ENCODE results near the gene LYZ. TPM values are rescaled to one million over a fixed set of nuclear protein-coding genes. Genes with fewer than 3 reads are reported as not detected.
A peak's percentile ranks its signal among the peaks of the same experiment; 100 is the strongest.
"Not testable (repeated sequence)": the region's sequence is repeated elsewhere in the genome, so short reads cannot be mapped to it uniquely, and the experiment has no call there.

LYZ gene
- 8.8 and 11.1 TPM in 2 replicates for total RNA-seq
- long read RNA-seq, transcript LYZ-201 (4 exons, 1,530 nt) = major isoform, 25 of 25 reads
- long read RNA-seq, partial matches to known transcripts = 0 of 25 reads
- long read RNA-seq, other reads (novel, unspliced or antisense) = 0 of 25 reads

DNA sequence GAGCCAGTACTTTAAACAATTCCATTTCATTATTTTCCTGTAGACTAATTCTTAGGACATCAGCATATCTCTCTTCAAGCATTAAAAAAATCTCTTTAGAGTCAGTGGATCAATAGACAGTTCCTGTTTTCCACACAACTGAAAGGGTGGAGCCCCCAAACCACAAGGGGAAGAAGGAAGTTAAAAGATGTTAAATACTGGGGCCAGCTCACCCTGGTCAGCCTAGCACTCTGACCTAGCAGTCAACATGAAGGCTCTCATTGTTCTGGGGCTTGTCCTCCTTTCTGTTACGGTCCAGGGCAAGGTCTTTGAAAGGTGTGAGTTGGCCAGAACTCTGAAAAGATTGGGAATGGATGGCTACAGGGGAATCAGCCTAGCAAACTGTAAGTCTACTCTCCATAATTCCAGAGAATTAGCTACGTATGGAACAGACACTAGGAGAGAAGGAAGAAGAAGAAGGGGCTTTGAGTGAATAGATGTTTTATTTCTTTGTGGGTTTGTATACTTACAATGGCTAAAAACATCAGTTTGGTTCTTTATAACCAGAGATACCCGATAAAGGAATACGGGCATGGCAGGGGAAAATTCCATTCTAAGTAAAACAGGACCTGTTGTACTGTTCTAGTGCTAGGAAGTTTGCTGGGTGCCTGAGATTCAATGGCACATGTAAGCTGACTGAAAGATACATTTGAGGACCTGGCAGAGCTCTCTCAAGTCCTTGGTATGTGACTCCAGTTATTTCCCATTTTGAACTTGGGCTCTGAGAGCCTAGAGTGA is at the start of gene LYZ:
TSS of gene LYZ (plus strand) at position 220 of the 777 bp plus-strand sequence. CDS start at position 248, 28 bp downstream.
- Mint-ChIP-seq H3K27ac (peak within 1 kb of the TSS; percentile 75), H3K4me3 (ENCODE audit: low read depth) (peak within 1 kb of the TSS; percentile 47), H3K9me3 (ENCODE audit: low read depth) (no peaks in the 10 kb centered on the region), H3K27me3 (no peaks in the 10 kb centered on the region), H3K36me3 (ENCODE audit: insufficient read depth) (no peaks in the 10 kb centered on the region), H3K4me1 (ENCODE audit: low read depth) (peaks cover 34% of the 10 kb centered on the region)
- DNase-seq (ENCODE audit: low spot score, unreplicated experiment) = no peak
- no peak for TF ChIP-seq CTCF (IDR thresholded peaks at IDR 0.05; ENCODE audit: unreplicated experiment)

DNA sequence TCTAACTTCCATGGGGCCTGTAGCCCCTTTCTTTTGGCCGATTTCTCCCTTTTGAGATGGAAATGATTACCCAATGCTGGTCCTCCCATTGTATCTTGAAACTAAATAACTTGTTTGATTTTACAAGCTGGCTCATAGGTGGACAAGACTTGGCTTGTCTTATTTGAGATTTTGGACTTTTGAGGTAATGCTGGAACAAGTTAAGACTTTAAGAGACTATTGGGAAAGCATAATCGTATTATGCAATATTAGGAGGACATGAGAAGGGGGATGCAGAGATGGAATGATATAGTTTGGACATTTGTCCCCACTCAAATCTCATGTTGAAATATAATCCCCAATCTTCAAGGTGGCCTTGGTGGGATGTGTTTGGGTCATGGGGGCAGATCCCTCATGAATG is 49.2 kb upstream of the LYZ start:
- peaks cover 2% of the 10 kb centered on the region for H3K36me3 Mint-ChIP-seq (ENCODE audit: insufficient read depth)
- no peak for TF ChIP-seq CTCF (IDR thresholded peaks at IDR 0.05; ENCODE audit: unreplicated experiment)
- no peak for DNase-seq (ENCODE audit: low spot score, unreplicated experiment)
- no peaks in the 10 kb centered on the region for H3K4me1 Mint-ChIP-seq (ENCODE audit: low read depth)
- no peak overlapping the region for H3K27ac Mint-ChIP-seq
- H3K4me3 Mint-ChIP-seq (ENCODE audit: low read depth) = no peak overlapping the region
- peaks cover 8% of the 10 kb centered on the region for H3K9me3 Mint-ChIP-seq (ENCODE audit: low read depth)
- no peaks in the 10 kb centered on the region for H3K27me3 Mint-ChIP-seq

GRCh38 chr12:69304284-69304683 is 43.9 kb upstream of the LYZ start:
- Mint-ChIP-seq H3K27ac (no peak overlapping the region), H3K27me3 (no peaks in the 10 kb centered on the region)
- TF ChIP-seq CTCF (IDR thresholded peaks at IDR 0.05; ENCODE audit: unreplicated experiment) = no peak

DNA sequence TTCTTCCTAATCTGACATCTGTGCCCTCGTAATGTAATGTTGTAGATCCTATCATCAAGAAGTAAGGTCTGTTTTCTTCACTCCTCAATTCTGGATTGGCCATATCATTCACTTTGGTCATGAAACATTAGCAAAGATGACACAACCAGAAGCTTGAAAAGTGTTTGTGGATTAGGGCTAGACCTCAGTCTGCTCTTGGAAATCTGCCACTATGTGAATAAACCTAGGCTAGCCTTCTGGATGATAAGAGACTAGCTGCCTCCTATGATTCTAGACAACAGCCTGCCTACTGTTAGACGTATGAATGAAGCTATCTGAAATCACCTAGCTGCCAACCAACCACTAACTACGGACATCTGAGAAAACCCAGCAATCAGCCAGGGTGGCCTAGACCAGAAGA is 38.7 kb upstream of the LYZ start:
- H3K27me3 Mint-ChIP-seq = no peaks in the 10 kb centered on the region

More at GRCh38 chr12:69304284-69304683, 43.9 kb upstream of the LYZ start:
- H3K4me1 Mint-ChIP-seq (ENCODE audit: low read depth) = no peaks in the 10 kb centered on the region
- DNase-seq (ENCODE audit: low spot score, unreplicated experiment) = no peak
- H3K9me3 Mint-ChIP-seq (ENCODE audit: low read depth) = peaks cover 24% of the 10 kb centered on the region
- no peak overlapping the region for H3K4me3 Mint-ChIP-seq (ENCODE audit: low read depth)
- H3K36me3 Mint-ChIP-seq (ENCODE audit: insufficient read depth) = peaks cover 12% of the 10 kb centered on the region

DNA sequence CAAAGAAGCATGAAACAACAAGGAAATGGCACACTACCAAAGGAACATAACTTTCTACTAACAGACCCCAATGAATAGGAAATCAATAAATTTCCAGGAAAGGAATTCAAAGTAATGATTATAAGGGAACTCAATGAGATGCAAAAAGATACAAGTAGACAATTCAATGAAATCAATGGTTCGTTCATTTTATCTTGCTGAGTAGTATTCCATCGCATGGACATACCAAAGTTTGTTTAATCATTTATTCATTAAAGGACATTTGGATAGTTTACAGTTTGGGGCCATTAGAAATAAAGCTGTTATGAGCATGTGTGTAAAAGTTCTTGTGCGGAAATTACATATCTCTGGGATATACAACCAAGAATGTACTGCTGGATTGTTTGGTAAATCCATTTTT is 35.0 kb upstream of the LYZ start:
- no peak for TF ChIP-seq CTCF (IDR thresholded peaks at IDR 0.05; ENCODE audit: unreplicated experiment)
- Mint-ChIP-seq H3K4me3 (ENCODE audit: low read depth) (no peak overlapping the region), H3K9me3 (ENCODE audit: low read depth) (peaks cover 29% of the 10 kb centered on the region)

More for the DNA sequence above, 38.7 kb upstream of the LYZ start:
- DNase-seq (ENCODE audit: low spot score, unreplicated experiment) = no peak
- TF ChIP-seq CTCF (IDR thresholded peaks at IDR 0.05; ENCODE audit: unreplicated experiment) = no peak
- Mint-ChIP-seq H3K4me1 (ENCODE audit: low read depth) (peaks cover 1% of the 10 kb centered on the region), H3K36me3 (ENCODE audit: insufficient read depth) (peaks cover 13% of the 10 kb centered on the region), H3K4me3 (ENCODE audit: low read depth) (no peak overlapping the region), H3K9me3 (ENCODE audit: low read depth) (peaks cover 25% of the 10 kb centered on the region), H3K27ac (no peak overlapping the region)

GRCh38 chr12:69316784-69317183 is 31.4 kb upstream of the LYZ start:
- Mint-ChIP-seq H3K9me3 (ENCODE audit: low read depth) (peaks cover 52% of the 10 kb centered on the region), H3K36me3 (ENCODE audit: insufficient read depth) (peaks cover 27% of the 10 kb centered on the region)
- DNase-seq (ENCODE audit: low spot score, unreplicated experiment); H3K27me3 Mint-ChIP-seq; H3K27ac Mint-ChIP-seq; H3K4me1 Mint-ChIP-seq (ENCODE audit: low read depth); H3K4me3 Mint-ChIP-seq (ENCODE audit: low read depth): not testable (repeated sequence)

More for the DNA sequence above, 35.0 kb upstream of the LYZ start:
- no peak overlapping the region for H3K27ac Mint-ChIP-seq
- H3K27me3 Mint-ChIP-seq = no peaks in the 10 kb centered on the region
- H3K36me3 Mint-ChIP-seq (ENCODE audit: insufficient read depth) = peaks cover 13% of the 10 kb centered on the region
- no peak for DNase-seq (ENCODE audit: low spot score, unreplicated experiment)
- H3K4me1 Mint-ChIP-seq (ENCODE audit: low read depth) = peaks cover 1% of the 10 kb centered on the region

- not testable (repeated sequence) for H3K4me3 Mint-ChIP-seq (ENCODE audit: low read depth); DNase-seq (ENCODE audit: low spot score, unreplicated experiment); H3K27ac Mint-ChIP-seq; H3K27me3 Mint-ChIP-seq; H3K4me1 Mint-ChIP-seq (ENCODE audit: low read depth)
- Mint-ChIP-seq H3K9me3 (ENCODE audit: low read depth) (peaks cover 52% of the 10 kb centered on the region), H3K36me3 (ENCODE audit: insufficient read depth) (peaks cover 27% of the 10 kb centered on the region)
Observed at GRCh38 chr12:69317233-69317632, 30.9 kb upstream of the LYZ start.
